SK-N-SH (cell line): ENCODE data around the gene TJP1. TPM values are rescaled to one million over a fixed set of nuclear protein-coding genes. Genes with fewer than 3 reads are reported as not detected.
"Not testable (repeated sequence)": the region's sequence is repeated elsewhere in the genome, so short reads cannot be mapped to it uniquely, and the experiment has no call there.

Experiments
- CTCF ChIA-PET: fragments of 300-600, 350-600 bp; formaldehyde crosslinking; extraction: SDS; loops from one replicate; lab custom pipeline; 2021; lab: Yijun Ruan, JAX
- POLR2A ChIA-PET: fragments of 350-600 bp; sonication (Branson Sonifier 250); formaldehyde crosslinking; extraction: SDS; loops from one replicate; lab custom pipeline; 2020; ENCODE audit warnings: antibody characterized with exemption, inconsistent platforms; lab: Yijun Ruan, JAX
- DNase-seq: peaks from one replicate; pipeline ENCODE4 v3.0.0; 2012
- H2AFZ ChIP-seq: fragments of 200-600 bp; sonication (generic); 2 replicates; pipeline ENCODE4 v1.8.1; 2016; ENCODE audit warnings: antibody characterized with exemption, mild to moderate bottlenecking, low read depth
- H3F3A ChIP-seq: fragments of 200-600 bp; sonication (generic); replicated peaks from 2 replicates; pipeline ENCODE3; 2016; ENCODE audit warnings: antibody characterized with exemption, mild to moderate bottlenecking; ENCODE audit not compliant: insufficient read depth
- H3K27ac ChIP-seq, 2 experiments: fragments of 200-500 bp in 1 of 2; fragments of 200-600 bp in 1 of 2; sonication (Bioruptor generic) in 1 of 2; sonication (generic), shearing (Covaris generic) in 1 of 2; 2 replicates each; pipeline versions ENCODE4 v1.5.1 to v1.6.1; 2014 to 2016; ENCODE audit warnings: low read depth in 2 of 2, inconsistent platforms in 1 of 2, low read length in 1 of 2, mild to moderate bottlenecking in 1 of 2, mixed read lengths in 1 of 2
- H3K27me3 ChIP-seq: fragments of 200-600 bp; sonication (generic), shearing (Covaris generic); 2 replicates; pipeline ENCODE4 v1.6.1; 2016; ENCODE audit warnings: mixed run types; ENCODE audit not compliant: insufficient read depth
- H3K36me3 ChIP-seq, 2 experiments: fragments of 200-500 bp in 1 of 2; fragments of 200-600 bp in 1 of 2; sonication (Bioruptor generic) in 1 of 2; sonication (generic) in 1 of 2; replicated peaks in 1 of 2; 2 replicates each; pipeline versions ENCODE3 to v1.5.1; 2014 to 2016; ENCODE audit warnings: low read length in 1 of 2, mild to moderate bottlenecking in 1 of 2; ENCODE audit not compliant: insufficient read depth in 2 of 2, control insufficient read depth in 1 of 2
- H3K4me1 ChIP-seq, 2 experiments: fragments of 200-500 bp in 1 of 2; fragments of 200-600 bp in 1 of 2; sonication (Bioruptor generic) in 1 of 2; sonication (generic), shearing (Covaris generic) in 1 of 2; 2 replicates each; pipeline versions ENCODE4 v1.5.1 to v1.6.1; 2014 to 2016; ENCODE audit warnings: low read depth in 1 of 2, low read length in 1 of 2, mixed run types in 1 of 2; ENCODE audit not compliant: insufficient read depth in 2 of 2, control insufficient read depth in 1 of 2
- H3K4me2 ChIP-seq: fragments of 200-600 bp; sonication (generic), shearing (Covaris generic); 2 replicates; pipeline ENCODE4 v1.6.1; 2017; ENCODE audit warnings: mixed run types
- H3K4me3 ChIP-seq, 2 experiments: fragments of 200-500 bp in 1 of 2; fragments of 200-600 bp in 1 of 2; sonication (Bioruptor generic) in 1 of 2; sonication (generic), shearing (Covaris generic) in 1 of 2; 2 replicates each; pipeline versions ENCODE4 v1.5.1 to v1.8.1; 2014 to 2016; ENCODE audit warnings: low read depth in 2 of 2, inconsistent platforms in 1 of 2, low read length in 1 of 2, mild to moderate bottlenecking in 1 of 2, mixed read lengths in 1 of 2, moderate library complexity in 1 of 2
- H3K79me2 ChIP-seq: fragments of 200-600 bp; sonication (generic); 2 replicates; pipeline ENCODE4 v1.8.1; 2017; ENCODE audit warnings: mild to moderate bottlenecking; ENCODE audit not compliant: insufficient read depth
- H3K9ac ChIP-seq: fragments of 200-600 bp; sonication (generic); 2 replicates; pipeline ENCODE4 v1.6.1; 2017; ENCODE audit warnings: mixed run types
- H3K9me2 ChIP-seq: fragments of 200-600 bp; sonication (generic); 2 replicates; pipeline ENCODE4 v1.6.1; 2017; ENCODE audit warnings: mixed run types
- H3K9me3 ChIP-seq: fragments of 200-600 bp; sonication (generic); 2 replicates; pipeline ENCODE4 v1.6.1; 2017; ENCODE audit warnings: mixed run types, mild to moderate bottlenecking, moderate library complexity
- H4K20me1 ChIP-seq: fragments of 200-600 bp; sonication (generic); 2 replicates; pipeline ENCODE4 v1.6.1; 2017; ENCODE audit warnings: mild to moderate bottlenecking, mixed run types; ENCODE audit not compliant: insufficient read depth
- EP300 ChIP-seq, 2 experiments: IDR thresholded peaks; 2 replicates each; pipeline versions ENCODE4 v1.4.0 to v1.6.1; 2012; ENCODE audit warnings: borderline replicate concordance in 1 of 2, low read depth in 1 of 2, low read length in 1 of 2
- GABPA ChIP-seq: IDR thresholded peaks from 2 replicates; pipeline ENCODE4 v1.4.0; 2012; ENCODE audit warnings: low read depth, mild to moderate bottlenecking
- MXI1 ChIP-seq: IDR thresholded peaks from 2 replicates; pipeline ENCODE4 v1.6.1; 2012; ENCODE audit warnings: mild to moderate bottlenecking, low read depth, low read length, improper control_type of control experiment
- NFIC ChIP-seq: IDR thresholded peaks from 2 replicates; pipeline ENCODE4 v1.4.0; 2012; ENCODE audit warnings: borderline replicate concordance
- PBX3 ChIP-seq: IDR thresholded peaks from 2 replicates; pipeline ENCODE4; 2012
- WGBS: methylation state at CpG from one replicate; pipeline ENCODE4 v1.1.6; 2017; ENCODE audit warnings: low lambda C conversion rate; 5-methylcytosine and 5-hydroxymethylcytosine counted together
- polyA plus RNA-seq, 3 experiments: library from polyadenylated mRNA; depleted of rRNA; stranded (reverse); fragments of >200 nt; gene quantifications; 2 replicates each; pipeline ENCODE4 v1.2.3, GENCODE V29; 2012

Gene TJP1
- polyA plus RNA-seq, 1 of the 3 experiments (the other 2 are of a cell fraction): 17.5 TPM

- no peak for DNase-seq
These were observed 4.1 kb downstream of the TJP1 start for GRCh38 chr15:29818141-29818540.

GRCh38 chr15:29817455-29817854 is 4.8 kb downstream of the TJP1 start:
- Histone ChIP-seq H4K20me1 (peaks cover 84% of the 10 kb centered on the region), H3K79me2 (peaks cover 90% of the 10 kb centered on the region)
- H3K36me3 ChIP-seq, H3K9me3 ChIP-seq, H3F3A ChIP-seq, H3K9ac ChIP-seq, H3K4me2 ChIP-seq, H3K4me3 ChIP-seq, H3K9me2 ChIP-seq, POLR2A ChIA-PET, H2AFZ ChIP-seq, H3K4me1 ChIP-seq, H3K27ac ChIP-seq, H3K27me3 ChIP-seq, CTCF ChIA-PET, DNase-seq: not testable (repeated sequence)
- WGBS: 95% methylated on average over 3 of the region's 3 CpGs

More at GRCh38 chr15:29818141-29818540, 4.1 kb downstream of the TJP1 start:
- Histone ChIP-seq H3K9me3 (no peaks in the 10 kb centered on the region), H4K20me1 (peaks cover 77% of the 10 kb centered on the region), H3K4me3 (no peak overlapping the region), H3K4me1 (peaks cover 5 to 12% of the 10 kb centered on the region in 2 experiments; a peak in 3 of 4 replicates), H2AFZ (no peak overlapping the region), H3K9me2 (no peaks in the 10 kb centered on the region), H3K27me3 (no peaks in the 10 kb centered on the region), H3K79me2 (peaks cover 83% of the 10 kb centered on the region), H3K27ac (no peak overlapping the region), H3F3A (peaks cover 3% of the 10 kb centered on the region)
- POLR2A ChIA-PET: no interaction called here
- TF ChIP-seq EP300 (IDR thresholded peaks at IDR 0.05; ENCODE audit: borderline replicate concordance in 1 of 2, low read depth in 1 of 2, low read length in 1 of 2) (no peak), GABPA (no peak)
- TF ChIP-seq, all 33 proteins: peak for 0
- H3K36me3 ChIP-seq: no peaks in the 10 kb centered on the region
- 92% methylated on average over 10 of the region's 10 CpGs for WGBS
- H3K4me2 ChIP-seq: no peak overlapping the region
- CTCF ChIA-PET: interaction anchor here (0.6 kb wide), 1 partner anchor 134 kb away, joined by 3 read pairs; no protein-coding TSS in a partner anchor
- no peak overlapping the region for H3K9ac ChIP-seq

- H3K4me1 ChIP-seq: peaks cover 0 to 4% of the 10 kb centered on the region in 2 experiments; a peak in 3 of 4 replicates
These were observed 7.1 kb downstream of the TJP1 start for GRCh38 chr15:29815000-29815710.

More at GRCh38 chr15:29815000-29815710, 7.1 kb downstream of the TJP1 start:
- DNase-seq: no peak
- Histone ChIP-seq H3K27ac (no peak overlapping the region), H3K27me3 (no peaks in the 10 kb centered on the region), H3K36me3 (no peaks in the 10 kb centered on the region), H3K9me2 (no peaks in the 10 kb centered on the region), H3F3A (no peaks in the 10 kb centered on the region), H4K20me1 (peaks cover 94% of the 10 kb centered on the region), H2AFZ (no peak overlapping the region), H3K9ac (no peak overlapping the region), H3K4me3 (no peak overlapping the region), H3K9me3 (no peaks in the 10 kb centered on the region), H3K4me2 (no peak overlapping the region), H3K79me2 (peaks cover 100% of the 10 kb centered on the region)
- CTCF ChIA-PET: interaction anchor here (1.6 to 3.1 kb wide), 3 partner anchors 11 to 260 kb away, joined by 5 to 15 read pairs (median 6); no protein-coding TSS in a partner anchor
- WGBS: 61% methylated on average over 3 of the region's 3 CpGs
- POLR2A ChIA-PET: no interaction called here
- peak; percentile 16; the same call in 1 of the 2 replicates for TF ChIP-seq PBX3
- TF ChIP-seq NFIC: no peak
- TF ChIP-seq MXI1: peak; percentile 57
- TF ChIP-seq, all 33 proteins: peak for 2
